HepG2 (cell line): ENCODE results near the gene PCNA. TPM values are rescaled to one million over a fixed set of nuclear protein-coding genes. Genes with fewer than 3 reads are reported as not detected.

Experiments
- ARHGAP35 ChIP-seq: sonication (generic); formaldehyde crosslinking; IDR thresholded peaks from 2 replicates; pipeline ENCODE4 v1.9.0; 2022; ENCODE audit warnings: mild to moderate bottlenecking, inconsistent platforms, moderate library complexity, missing genetic modification reagents, borderline replicate concordance
- DNMT3B ChIP-seq: conservative IDR thresholded peaks from 2 replicates; pipeline ENCODE4 v1.6.1; 2016; ENCODE audit warnings: missing biosample characterization, control low read depth
- EEA1 ChIP-seq: sonication (generic); formaldehyde crosslinking; IDR thresholded peaks from 2 replicates; pipeline ENCODE4 v1.5.1; 2020; ENCODE audit warnings: mild to moderate bottlenecking, missing genetic modification reagents, borderline replicate concordance
- HCFC1 ChIP-seq: fragments of 150-350 bp; IDR thresholded peaks from 2 replicates; pipeline ENCODE4 v1.6.1; 2014; ENCODE audit warnings: low read depth, low read length
- MED1 ChIP-seq: sonication (generic); formaldehyde crosslinking; IDR thresholded peaks from 2 replicates; pipeline ENCODE4 v1.4.0; 2020; ENCODE audit warnings: missing genetic modification reagents
- RAD51 ChIP-seq: fragments of 450-650 bp; IDR thresholded peaks from 2 replicates; pipeline ENCODE4 v1.6.1; 2016; ENCODE audit warnings: borderline replicate concordance
- ZNF317 ChIP-seq: sonication (generic); formaldehyde crosslinking; IDR thresholded peaks from 2 replicates; pipeline ENCODE4 v1.5.0; 2020; ENCODE audit warnings: mild to moderate bottlenecking, missing genetic modification reagents
- ZNF510 ChIP-seq: sonication (generic); formaldehyde crosslinking; IDR thresholded peaks from 2 replicates; pipeline ENCODE4 v1.4.0; 2020; ENCODE audit warnings: low read depth, mild to moderate bottlenecking, missing genetic modification reagents
- ZNF644 ChIP-seq: IDR thresholded peaks from 2 replicates; pipeline ENCODE4 v1.6.1; 2016; ENCODE audit warnings: low read depth
- polyA plus RNA-seq, 8 experiments: library from polyadenylated mRNA; depleted of rRNA in 3 of 8; stranded (reverse) in 7 of 8; unstranded in 1 of 8; fragments of >200 nt; fragmentation: Illumina TruSeq in 4 of 8; extraction: Trizol in 4 of 8; gene quantifications; 2 replicates each; pipeline versions ENCODE4 v1.2.1 to v1.2.3, GENCODE V29; 2011 to 2016; ENCODE audit warnings: low read depth in 4 of 8, missing spikeins in 1 of 8, mixed read lengths in 1 of 8; ENCODE audit not compliant: insufficient read depth in 1 of 8
- total RNA-seq, 5 experiments: library from RNA; depleted of rRNA; stranded (reverse); fragments of >200 nt; fragmentation: Illumina TruSeq; extraction: Trizol; gene quantifications; 2 replicates each; pipeline ENCODE4 v1.2.3, GENCODE V29; 2016; ENCODE audit warnings: low read depth in 1 of 5
- TF ChIP-seq, protein P1 (sequence below): sonication (generic); formaldehyde crosslinking; IDR thresholded peaks from 2 replicates; pipeline ENCODE4 v1.4.0; 2020; ENCODE audit warnings: mild to moderate bottlenecking, missing genetic modification reagents, borderline replicate concordance
- TF ChIP-seq, protein P2 (sequence below): sonication (generic); formaldehyde crosslinking; IDR thresholded peaks from 2 replicates; pipeline ENCODE4 v1.5.1; 2020; ENCODE audit warnings: mild to moderate bottlenecking, missing genetic modification reagents, borderline replicate concordance
- TF ChIP-seq, protein P3 (sequence below): sonication (generic); formaldehyde crosslinking; IDR thresholded peaks from 2 replicates; pipeline ENCODE4 v1.8.0; 2022; ENCODE audit warnings: mild to moderate bottlenecking, missing genetic modification reagents
- TF ChIP-seq, protein P4 (sequence below): sonication (generic); formaldehyde crosslinking; IDR thresholded peaks from 2 replicates; pipeline ENCODE4 v1.9.0; 2021; ENCODE audit warnings: missing genetic modification reagents, borderline replicate concordance

The PCNA gene
- total and polyA plus RNA-seq, 2 of the 13 experiments (the other 11 are each of a cell fraction or from before 2014, with no cell fraction given), result 229 to 655 TPM

DNA sequence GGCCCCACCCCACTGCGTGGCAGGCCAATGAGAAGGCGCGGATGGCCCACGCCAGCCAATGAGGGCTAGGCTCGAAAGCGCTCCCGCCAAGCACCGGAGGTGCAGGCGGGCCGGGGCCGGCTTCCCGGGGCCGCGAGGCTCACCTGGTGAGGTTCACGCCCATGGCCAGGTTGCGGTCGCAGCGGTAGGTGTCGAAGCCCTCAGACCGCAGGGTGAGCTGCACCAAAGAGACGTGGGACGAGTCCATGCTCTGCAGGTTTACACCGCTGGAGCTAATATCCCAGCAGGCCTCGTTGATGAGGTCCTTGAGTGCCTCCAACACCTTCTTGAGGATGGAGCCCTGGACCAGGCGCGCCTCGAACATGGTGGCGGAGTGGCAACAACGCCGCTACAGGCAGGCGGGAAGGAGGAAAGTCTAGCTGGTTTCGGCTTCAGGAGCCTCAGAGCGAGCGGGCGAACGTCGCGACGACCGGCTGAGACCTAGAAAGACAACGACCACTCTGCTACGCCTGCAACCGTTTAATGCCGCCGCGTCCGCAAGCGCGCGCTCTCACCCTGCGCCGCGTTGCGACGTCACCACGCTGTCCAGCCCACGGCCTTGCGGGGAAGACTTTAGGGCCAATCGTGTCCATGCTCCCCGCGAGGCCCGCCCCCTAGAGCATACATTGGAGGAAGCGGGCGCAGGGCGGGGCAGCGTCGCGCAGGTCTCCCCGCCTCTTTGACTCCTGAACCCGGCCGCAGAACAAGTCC lies at the start of gene PCNA (continued):
- TF ChIP-seq, protein P1, sequence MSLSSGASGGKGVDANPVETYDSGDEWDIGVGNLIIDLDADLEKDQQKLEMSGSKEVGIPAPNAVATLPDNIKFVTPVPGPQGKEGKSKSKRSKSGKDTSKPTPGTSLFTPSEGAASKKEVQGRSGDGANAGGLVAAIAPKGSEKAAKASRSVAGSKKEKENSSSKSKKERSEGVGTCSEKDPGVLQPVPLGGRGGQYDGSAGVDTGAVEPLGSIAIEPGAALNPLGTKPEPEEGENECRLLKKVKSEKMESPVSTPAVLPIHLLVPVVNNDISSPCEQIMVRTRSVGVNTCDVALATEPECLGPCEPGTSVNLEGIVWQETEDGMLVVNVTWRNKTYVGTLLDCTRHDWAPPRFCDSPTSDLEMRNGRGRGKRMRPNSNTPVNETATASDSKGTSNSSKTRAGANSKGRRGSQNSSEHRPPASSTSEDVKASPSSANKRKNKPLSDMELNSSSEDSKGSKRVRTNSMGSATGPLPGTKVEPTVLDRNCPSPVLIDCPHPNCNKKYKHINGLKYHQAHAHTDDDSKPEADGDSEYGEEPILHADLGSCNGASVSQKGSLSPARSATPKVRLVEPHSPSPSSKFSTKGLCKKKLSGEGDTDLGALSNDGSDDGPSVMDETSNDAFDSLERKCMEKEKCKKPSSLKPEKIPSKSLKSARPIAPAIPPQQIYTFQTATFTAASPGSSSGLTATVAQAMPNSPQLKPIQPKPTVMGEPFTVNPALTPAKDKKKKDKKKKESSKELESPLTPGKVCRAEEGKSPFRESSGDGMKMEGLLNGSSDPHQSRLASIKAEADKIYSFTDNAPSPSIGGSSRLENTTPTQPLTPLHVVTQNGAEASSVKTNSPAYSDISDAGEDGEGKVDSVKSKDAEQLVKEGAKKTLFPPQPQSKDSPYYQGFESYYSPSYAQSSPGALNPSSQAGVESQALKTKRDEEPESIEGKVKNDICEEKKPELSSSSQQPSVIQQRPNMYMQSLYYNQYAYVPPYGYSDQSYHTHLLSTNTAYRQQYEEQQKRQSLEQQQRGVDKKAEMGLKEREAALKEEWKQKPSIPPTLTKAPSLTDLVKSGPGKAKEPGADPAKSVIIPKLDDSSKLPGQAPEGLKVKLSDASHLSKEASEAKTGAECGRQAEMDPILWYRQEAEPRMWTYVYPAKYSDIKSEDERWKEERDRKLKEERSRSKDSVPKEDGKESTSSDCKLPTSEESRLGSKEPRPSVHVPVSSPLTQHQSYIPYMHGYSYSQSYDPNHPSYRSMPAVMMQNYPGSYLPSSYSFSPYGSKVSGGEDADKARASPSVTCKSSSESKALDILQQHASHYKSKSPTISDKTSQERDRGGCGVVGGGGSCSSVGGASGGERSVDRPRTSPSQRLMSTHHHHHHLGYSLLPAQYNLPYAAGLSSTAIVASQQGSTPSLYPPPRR (CRISPR knock-in tag), result peak; percentile 77
- TF ChIP-seq, protein P2, sequence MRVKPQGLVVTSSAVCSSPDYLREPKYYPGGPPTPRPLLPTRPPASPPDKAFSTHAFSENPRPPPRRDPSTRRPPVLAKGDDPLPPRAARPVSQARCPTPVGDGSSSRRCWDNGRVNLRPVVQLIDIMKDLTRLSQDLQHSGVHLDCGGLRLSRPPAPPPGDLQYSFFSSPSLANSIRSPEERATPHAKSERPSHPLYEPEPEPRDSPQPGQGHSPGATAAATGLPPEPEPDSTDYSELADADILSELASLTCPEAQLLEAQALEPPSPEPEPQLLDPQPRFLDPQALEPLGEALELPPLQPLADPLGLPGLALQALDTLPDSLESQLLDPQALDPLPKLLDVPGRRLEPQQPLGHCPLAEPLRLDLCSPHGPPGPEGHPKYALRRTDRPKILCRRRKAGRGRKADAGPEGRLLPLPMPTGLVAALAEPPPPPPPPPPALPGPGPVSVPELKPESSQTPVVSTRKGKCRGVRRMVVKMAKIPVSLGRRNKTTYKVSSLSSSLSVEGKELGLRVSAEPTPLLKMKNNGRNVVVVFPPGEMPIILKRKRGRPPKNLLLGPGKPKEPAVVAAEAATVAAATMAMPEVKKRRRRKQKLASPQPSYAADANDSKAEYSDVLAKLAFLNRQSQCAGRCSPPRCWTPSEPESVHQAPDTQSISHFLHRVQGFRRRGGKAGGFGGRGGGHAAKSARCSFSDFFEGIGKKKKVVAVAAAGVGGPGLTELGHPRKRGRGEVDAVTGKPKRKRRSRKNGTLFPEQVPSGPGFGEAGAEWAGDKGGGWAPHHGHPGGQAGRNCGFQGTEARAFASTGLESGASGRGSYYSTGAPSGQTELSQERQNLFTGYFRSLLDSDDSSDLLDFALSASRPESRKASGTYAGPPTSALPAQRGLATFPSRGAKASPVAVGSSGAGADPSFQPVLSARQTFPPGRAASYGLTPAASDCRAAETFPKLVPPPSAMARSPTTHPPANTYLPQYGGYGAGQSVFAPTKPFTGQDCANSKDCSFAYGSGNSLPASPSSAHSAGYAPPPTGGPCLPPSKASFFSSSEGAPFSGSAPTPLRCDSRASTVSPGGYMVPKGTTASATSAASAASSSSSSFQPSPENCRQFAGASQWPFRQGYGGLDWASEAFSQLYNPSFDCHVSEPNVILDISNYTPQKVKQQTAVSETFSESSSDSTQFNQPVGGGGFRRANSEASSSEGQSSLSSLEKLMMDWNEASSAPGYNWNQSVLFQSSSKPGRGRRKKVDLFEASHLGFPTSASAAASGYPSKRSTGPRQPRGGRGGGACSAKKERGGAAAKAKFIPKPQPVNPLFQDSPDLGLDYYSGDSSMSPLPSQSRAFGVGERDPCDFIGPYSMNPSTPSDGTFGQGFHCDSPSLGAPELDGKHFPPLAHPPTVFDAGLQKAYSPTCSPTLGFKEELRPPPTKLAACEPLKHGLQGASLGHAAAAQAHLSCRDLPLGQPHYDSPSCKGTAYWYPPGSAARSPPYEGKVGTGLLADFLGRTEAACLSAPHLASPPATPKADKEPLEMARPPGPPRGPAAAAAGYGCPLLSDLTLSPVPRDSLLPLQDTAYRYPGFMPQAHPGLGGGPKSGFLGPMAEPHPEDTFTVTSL, result no peak; the same call in 1 of the 2 replicates
- TF ChIP-seq ZNF317 (CRISPR knock-in tag) (peak; percentile 84), ARHGAP35 (CRISPR knock-in tag) (peak; percentile 96), HCFC1 (no peak), ZNF510 (CRISPR knock-in tag) (no peak; the same call in none of the 2 replicates), MED1 (CRISPR knock-in tag) (peak; percentile 87), RAD51 (no peak), DNMT3B (CRISPR knock-in tag) (peak; percentile 90), ZNF644 (CRISPR knock-in tag) (peak; percentile 33), EEA1 (CRISPR knock-in tag) (peak; percentile 98; the same call in 1 of the 2 replicates)
- TF ChIP-seq, protein P3, sequence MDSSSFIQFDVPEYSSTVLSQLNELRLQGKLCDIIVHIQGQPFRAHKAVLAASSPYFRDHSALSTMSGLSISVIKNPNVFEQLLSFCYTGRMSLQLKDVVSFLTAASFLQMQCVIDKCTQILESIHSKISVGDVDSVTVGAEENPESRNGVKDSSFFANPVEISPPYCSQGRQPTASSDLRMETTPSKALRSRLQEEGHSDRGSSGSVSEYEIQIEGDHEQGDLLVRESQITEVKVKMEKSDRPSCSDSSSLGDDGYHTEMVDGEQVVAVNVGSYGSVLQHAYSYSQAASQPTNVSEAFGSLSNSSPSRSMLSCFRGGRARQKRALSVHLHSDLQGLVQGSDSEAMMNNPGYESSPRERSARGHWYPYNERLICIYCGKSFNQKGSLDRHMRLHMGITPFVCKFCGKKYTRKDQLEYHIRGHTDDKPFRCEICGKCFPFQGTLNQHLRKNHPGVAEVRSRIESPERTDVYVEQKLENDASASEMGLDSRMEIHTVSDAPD (CRISPR knock-in tag), result no peak; the same call in none of the 2 replicates
- TF ChIP-seq, protein P4, sequence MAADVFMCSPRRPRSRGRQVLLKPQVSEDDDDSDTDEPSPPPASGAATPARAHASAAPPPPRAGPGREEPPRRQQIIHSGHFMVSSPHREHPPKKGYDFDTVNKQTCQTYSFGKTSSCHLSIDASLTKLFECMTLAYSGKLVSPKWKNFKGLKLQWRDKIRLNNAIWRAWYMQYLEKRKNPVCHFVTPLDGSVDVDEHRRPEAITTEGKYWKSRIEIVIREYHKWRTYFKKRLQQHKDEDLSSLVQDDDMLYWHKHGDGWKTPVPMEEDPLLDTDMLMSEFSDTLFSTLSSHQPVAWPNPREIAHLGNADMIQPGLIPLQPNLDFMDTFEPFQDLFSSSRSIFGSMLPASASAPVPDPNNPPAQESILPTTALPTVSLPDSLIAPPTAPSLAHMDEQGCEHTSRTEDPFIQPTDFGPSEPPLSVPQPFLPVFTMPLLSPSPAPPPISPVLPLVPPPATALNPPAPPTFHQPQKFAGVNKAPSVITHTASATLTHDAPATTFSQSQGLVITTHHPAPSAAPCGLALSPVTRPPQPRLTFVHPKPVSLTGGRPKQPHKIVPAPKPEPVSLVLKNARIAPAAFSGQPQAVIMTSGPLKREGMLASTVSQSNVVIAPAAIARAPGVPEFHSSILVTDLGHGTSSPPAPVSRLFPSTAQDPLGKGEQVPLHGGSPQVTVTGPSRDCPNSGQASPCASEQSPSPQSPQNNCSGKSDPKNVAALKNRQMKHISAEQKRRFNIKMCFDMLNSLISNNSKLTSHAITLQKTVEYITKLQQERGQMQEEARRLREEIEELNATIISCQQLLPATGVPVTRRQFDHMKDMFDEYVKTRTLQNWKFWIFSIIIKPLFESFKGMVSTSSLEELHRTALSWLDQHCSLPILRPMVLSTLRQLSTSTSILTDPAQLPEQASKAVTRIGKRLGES (CRISPR knock-in tag), result peak; percentile 78; the same call in 1 of the 2 replicates
